RPMI7951 (cell line): ENCODE data around the gene RPS27L. TPM values are rescaled to one million over a fixed set of nuclear protein-coding genes. Genes with fewer than 3 reads are reported as not detected.

Source experiments
- DNase-seq: peaks from one replicate; pipeline ENCODE4 v3.0.0-alpha.2; 2012; ENCODE audit warnings: low read depth
- total RNA-seq: library from RNA; depleted of rRNA; stranded (reverse); fragments of >200 nt; shearing (Covaris generic); gene quantifications from 2 replicates; pipeline ENCODE4 v1.2.3, GENCODE V29; 2014

The RPS27L gene
- total RNA-seq, 1 experiment from 2014 or later, result 233 TPM

- peak; percentile 32 for DNase-seq
Observed at GRCh38 chr15:63188247-63188925, 31.1 kb upstream of the RPS27L start.

GRCh38 chr15:63187589-63188226 lies 30.4 kb upstream of the RPS27L start:
- no peak for DNase-seq

GRCh38 chr15:63186065-63186464 lies 28.8 kb upstream of the RPS27L start:
- peak; percentile 87 for DNase-seq

GRCh38 chr15:63185206-63185605 lies 27.9 kb upstream of the RPS27L start:
- DNase-seq, result peak; percentile 75

- no peak for DNase-seq
Observed at GRCh38 chr15:63181648-63182047, 24.4 kb upstream of the RPS27L start.

GRCh38 chr15:63180746-63181145 lies 23.5 kb upstream of the RPS27L start:
- no peak for DNase-seq

- DNase-seq, result no peak
Observed at GRCh38 chr15:63178034-63178433, 20.8 kb upstream of the RPS27L start.

- peak; percentile 48 for DNase-seq
Observed at GRCh38 chr15:63176302-63176701, 19.0 kb upstream of the RPS27L start.

- DNase-seq, result no peak
Observed at GRCh38 chr15:63172851-63173451, 15.7 kb upstream of the RPS27L start.

GRCh38 chr15:63172376-63172775 lies 15.1 kb upstream of the RPS27L start:
- no peak for DNase-seq

GRCh38 chr15:63169788-63170187 lies 12.5 kb upstream of the RPS27L start:
- DNase-seq, result no peak

GRCh38 chr15:63166219-63166618 lies 8.9 kb upstream of the RPS27L start:
- DNase-seq, result peak; percentile 44

GRCh38 chr15:63165166-63165859 lies 8.0 kb upstream of the RPS27L start:
- DNase-seq, result no peak

GRCh38 chr15:63163217-63163616 lies 5.9 kb upstream of the RPS27L start:
- DNase-seq, result no peak

GRCh38 chr15:63160638-63161037 lies 3.4 kb upstream of the RPS27L start:
- DNase-seq, result no peak

GRCh38 chr15:63157891-63158431 lies 684 bp upstream of the RPS27L start:
- peak; percentile 83 for DNase-seq

GRCh38 chr15:63156755-63157117 lies 541 bp downstream of the RPS27L start:
- peak; percentile 44 for DNase-seq

GRCh38 chr15:63156086-63156710 lies 1.1 kb downstream of the RPS27L start:
- DNase-seq, result no peak

- no peak for DNase-seq
Observed at GRCh38 chr15:63155486-63155885, 1.8 kb downstream of the RPS27L start.

- DNase-seq, result no peak
Observed at GRCh38 chr15:63151665-63152064, 5.6 kb downstream of the RPS27L start.

GRCh38 chr15:63146684-63147083 lies 10.6 kb downstream of the RPS27L start:
- DNase-seq, result peak; percentile 13

- DNase-seq, result no peak
Observed at GRCh38 chr15:63145426-63145825, 11.9 kb downstream of the RPS27L start.
